ENCODE measurements around the gene MIDN. TPM values are rescaled to one million over a fixed set of nuclear protein-coding genes. Genes with fewer than 3 reads are reported as not detected.
"Not testable (repeated sequence)": the region's sequence is repeated elsewhere in the genome, so short reads cannot be mapped to it uniquely, and the experiment has no call there.

MIDN gene
- total and polyA plus RNA-seq, 2 experiments from 2014 or later = 30.1 to 98.4 TPM

- Histone ChIP-seq H4K20me1 (ENCODE audit: insufficient read depth, poor library complexity, severe bottlenecking) (no peaks in the 10 kb centered on the region), H3K4me1 (ENCODE audit: insufficient read depth) (peaks cover 49% of the 10 kb centered on the region), H3K9me3 (ENCODE audit: low read depth) (no peaks in the 10 kb centered on the region), H3K27me3 (no peaks in the 10 kb centered on the region), H3K27ac (peak overlapping the region; percentile 100), H3K79me2 (peaks cover 29% of the 10 kb centered on the region), H3K4me2 (peak overlapping the region; percentile 70), H3K4me3 (no peak overlapping the region), H3K9me2 (replicated peaks; ENCODE audit: insufficient read depth) (no peaks in the 10 kb centered on the region), H2AFZ (no peak overlapping the region), H3K36me3 (replicated peaks; ENCODE audit: insufficient read depth, low read depth) (no peaks in the 10 kb centered on the region)
- no peak for TF ChIP-seq EZH2 (IDR thresholded peaks at IDR 0.05; ENCODE audit: borderline replicate concordance)
- TF ChIP-seq EZH2phosphoT487 (IDR thresholded peaks at IDR 0.05; ENCODE audit: low read depth, severe bottlenecking, unreplicated experiment) = no peak
- TF ChIP-seq, protein P1, sequence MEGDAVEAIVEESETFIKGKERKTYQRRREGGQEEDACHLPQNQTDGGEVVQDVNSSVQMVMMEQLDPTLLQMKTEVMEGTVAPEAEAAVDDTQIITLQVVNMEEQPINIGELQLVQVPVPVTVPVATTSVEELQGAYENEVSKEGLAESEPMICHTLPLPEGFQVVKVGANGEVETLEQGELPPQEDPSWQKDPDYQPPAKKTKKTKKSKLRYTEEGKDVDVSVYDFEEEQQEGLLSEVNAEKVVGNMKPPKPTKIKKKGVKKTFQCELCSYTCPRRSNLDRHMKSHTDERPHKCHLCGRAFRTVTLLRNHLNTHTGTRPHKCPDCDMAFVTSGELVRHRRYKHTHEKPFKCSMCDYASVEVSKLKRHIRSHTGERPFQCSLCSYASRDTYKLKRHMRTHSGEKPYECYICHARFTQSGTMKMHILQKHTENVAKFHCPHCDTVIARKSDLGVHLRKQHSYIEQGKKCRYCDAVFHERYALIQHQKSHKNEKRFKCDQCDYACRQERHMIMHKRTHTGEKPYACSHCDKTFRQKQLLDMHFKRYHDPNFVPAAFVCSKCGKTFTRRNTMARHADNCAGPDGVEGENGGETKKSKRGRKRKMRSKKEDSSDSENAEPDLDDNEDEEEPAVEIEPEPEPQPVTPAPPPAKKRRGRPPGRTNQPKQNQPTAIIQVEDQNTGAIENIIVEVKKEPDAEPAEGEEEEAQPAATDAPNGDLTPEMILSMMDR (IDR thresholded peaks at IDR 0.05; ENCODE audit: poor library complexity) = no peak
- 65% methylated on average over 27 of the region's 31 CpGs for WGBS (ENCODE audit: low lambda C conversion rate, missing lambda C conversion rate)
- DNase-seq (ENCODE audit: low spot score) = peak; percentile 62
Observed at GRCh38 chr19:1244693-1245451, 3.5 kb upstream of the MIDN start.

- 77% methylated on average over 22 of the region's 26 CpGs for WGBS (ENCODE audit: low lambda C conversion rate, missing lambda C conversion rate)
- no peak overlapping the region for H2AFZ ChIP-seq
- DNase-seq (ENCODE audit: low spot score) = peak; percentile 79
- H3K4me1 ChIP-seq (ENCODE audit: insufficient read depth) = peaks cover 44% of the 10 kb centered on the region
- H3K9me2 ChIP-seq (replicated peaks; ENCODE audit: insufficient read depth) = no peaks in the 10 kb centered on the region
- H3K79me2 ChIP-seq = peaks cover 32% of the 10 kb centered on the region
- peak overlapping the region; percentile 70 for H3K4me2 ChIP-seq
- TF ChIP-seq, protein P1 (IDR thresholded peaks at IDR 0.05; ENCODE audit: poor library complexity) = no peak
- TF ChIP-seq EZH2phosphoT487 (IDR thresholded peaks at IDR 0.05; ENCODE audit: low read depth, severe bottlenecking, unreplicated experiment) (no peak), EZH2 (IDR thresholded peaks at IDR 0.05; ENCODE audit: borderline replicate concordance) (no peak)
- no peaks in the 10 kb centered on the region for H3K9me3 ChIP-seq (ENCODE audit: low read depth)
- H3K36me3 ChIP-seq (replicated peaks; ENCODE audit: insufficient read depth, low read depth) = no peaks in the 10 kb centered on the region
- H3K27ac ChIP-seq = peak overlapping the region; percentile 100
- H3K4me3 ChIP-seq = no peak overlapping the region
- peaks cover under 1% of the 10 kb centered on the region for H4K20me1 ChIP-seq (ENCODE audit: insufficient read depth, poor library complexity, severe bottlenecking)
- no peaks in the 10 kb centered on the region for H3K27me3 ChIP-seq
Observed at GRCh38 chr19:1245494-1246264, 2.7 kb upstream of the MIDN start.

DNA sequence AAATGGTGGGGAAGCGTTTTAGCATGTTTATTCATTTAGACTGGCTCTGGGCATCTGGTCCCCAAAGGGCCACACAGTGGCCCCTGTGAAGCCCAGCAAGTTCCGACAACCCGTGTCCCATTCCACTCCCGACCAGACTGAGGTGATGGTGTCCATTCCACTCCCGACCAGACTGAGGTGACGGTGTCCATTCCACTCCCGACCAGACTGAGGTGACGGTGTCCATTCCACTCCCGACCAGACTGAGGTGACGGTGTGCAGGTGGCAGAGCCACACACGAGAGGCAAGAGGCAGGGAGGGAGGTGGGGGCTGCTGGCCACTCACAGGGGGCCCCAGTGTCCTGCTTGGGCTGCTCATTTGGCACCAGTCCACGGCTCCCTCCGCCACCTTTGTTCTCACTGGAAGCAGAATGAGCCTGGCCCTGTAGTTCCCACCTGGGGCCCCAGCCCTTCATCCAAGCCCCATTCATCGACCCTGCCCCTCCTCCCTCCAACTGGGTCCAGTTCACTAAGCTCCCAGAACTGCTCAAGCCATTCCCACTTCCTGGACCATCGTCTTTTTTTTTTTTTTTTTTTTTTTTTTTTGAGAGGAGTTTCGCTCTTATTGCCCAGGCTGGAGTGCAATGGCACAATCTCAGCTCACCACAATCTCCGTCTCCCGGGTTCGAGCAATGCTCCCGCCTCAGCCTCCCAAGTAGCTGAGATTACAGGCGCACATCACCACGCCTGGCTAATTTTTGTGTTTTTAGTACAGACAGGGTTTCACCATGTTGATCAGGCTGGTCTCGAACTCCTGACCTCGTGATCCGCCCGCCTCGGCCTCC is 1.9 kb upstream of the MIDN start:
- H3K9me2 ChIP-seq (replicated peaks; ENCODE audit: insufficient read depth); H3K36me3 ChIP-seq (replicated peaks; ENCODE audit: insufficient read depth, low read depth); H3K4me3 ChIP-seq; H3K9me3 ChIP-seq (ENCODE audit: low read depth); H3K27me3 ChIP-seq; H4K20me1 ChIP-seq (ENCODE audit: insufficient read depth, poor library complexity, severe bottlenecking); H2AFZ ChIP-seq: not testable (repeated sequence)
- Histone ChIP-seq H3K79me2 (peaks cover 40% of the 10 kb centered on the region), H3K4me1 (ENCODE audit: insufficient read depth) (peaks cover 40% of the 10 kb centered on the region), H3K4me2 (peak overlapping the region; percentile 39), H3K27ac (peak overlapping the region; percentile 100)
- WGBS (ENCODE audit: low lambda C conversion rate, missing lambda C conversion rate) = 85% methylated on average over 26 of the region's 27 CpGs
- peak; percentile 69 for DNase-seq (ENCODE audit: low spot score)

Data from hepatocyte (in vitro differentiated cells).